Esophagus squamous epithelium (tissue), 4 donors: ENCODE measurements around the gene RXFP1.

ENCODE experiments used
- POLR2A ChIP-seq, 4 donors: fragments of 450-650 bp; IDR thresholded peaks; one replicate each; pipeline ENCODE4 v1.6.1; 2017; ENCODE audit warnings: antibody characterized with exemption in 4 of 4, mild to moderate bottlenecking in 4 of 4, moderate library complexity in 3 of 4
- TF ChIP-seq, protein P1 (sequence below), 6 experiments: fragments of 450-650 bp in 4 of 6; fragments of 200-600 bp in 2 of 6; sonication (generic) in 2 of 6; IDR thresholded peaks; one replicate each; pipeline ENCODE4 v1.5.1; 2016 to 2019; ENCODE audit warnings: antibody characterized with exemption in 6 of 6, mild to moderate bottlenecking in 4 of 6, moderate library complexity in 4 of 6

DNA sequence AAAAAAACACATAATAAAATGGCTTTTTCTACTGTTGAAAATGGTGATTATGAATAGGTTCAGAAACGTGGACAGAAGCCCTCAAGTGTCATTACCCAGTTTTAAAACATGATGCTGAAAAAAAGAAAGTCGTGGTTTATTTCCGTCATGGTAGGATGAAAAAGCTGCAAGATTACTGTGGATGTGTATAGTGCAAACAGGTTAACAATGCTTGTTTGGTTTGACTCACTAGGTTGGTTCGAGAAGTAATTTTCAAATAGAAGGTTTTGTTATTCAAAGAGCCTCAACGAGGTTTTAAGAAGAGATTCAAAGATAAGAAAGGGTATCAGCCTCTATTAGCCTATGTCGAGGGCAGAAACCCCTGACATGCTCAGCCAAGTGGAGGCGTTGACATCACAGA, 2.5 kb upstream of the RXFP1 start:
- TF ChIP-seq, protein P1, sequence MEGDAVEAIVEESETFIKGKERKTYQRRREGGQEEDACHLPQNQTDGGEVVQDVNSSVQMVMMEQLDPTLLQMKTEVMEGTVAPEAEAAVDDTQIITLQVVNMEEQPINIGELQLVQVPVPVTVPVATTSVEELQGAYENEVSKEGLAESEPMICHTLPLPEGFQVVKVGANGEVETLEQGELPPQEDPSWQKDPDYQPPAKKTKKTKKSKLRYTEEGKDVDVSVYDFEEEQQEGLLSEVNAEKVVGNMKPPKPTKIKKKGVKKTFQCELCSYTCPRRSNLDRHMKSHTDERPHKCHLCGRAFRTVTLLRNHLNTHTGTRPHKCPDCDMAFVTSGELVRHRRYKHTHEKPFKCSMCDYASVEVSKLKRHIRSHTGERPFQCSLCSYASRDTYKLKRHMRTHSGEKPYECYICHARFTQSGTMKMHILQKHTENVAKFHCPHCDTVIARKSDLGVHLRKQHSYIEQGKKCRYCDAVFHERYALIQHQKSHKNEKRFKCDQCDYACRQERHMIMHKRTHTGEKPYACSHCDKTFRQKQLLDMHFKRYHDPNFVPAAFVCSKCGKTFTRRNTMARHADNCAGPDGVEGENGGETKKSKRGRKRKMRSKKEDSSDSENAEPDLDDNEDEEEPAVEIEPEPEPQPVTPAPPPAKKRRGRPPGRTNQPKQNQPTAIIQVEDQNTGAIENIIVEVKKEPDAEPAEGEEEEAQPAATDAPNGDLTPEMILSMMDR (IDR thresholded peaks at IDR 0.05): no peak
- no peak for TF ChIP-seq POLR2A (IDR thresholded peaks at IDR 0.05)
